ENCODE results near the gene CELF2.

Gene CELF2

GRCh38 chr10:11194859-11195586 is 177.4 kb downstream of the CELF2 start:
- DNase-seq (ENCODE audit: low read depth in 2 of 2), result no peak

GRCh38 chr10:11195623-11196022 is 178.0 kb downstream of the CELF2 start:
- DNase-seq (ENCODE audit: low read depth in 2 of 2), result no peak

GRCh38 chr10:11197266-11197712 is 179.6 kb downstream of the CELF2 start:
- DNase-seq (ENCODE audit: low read depth in 2 of 2), result no peak

- no peak for DNase-seq (ENCODE audit: low read depth in 2 of 2)
These were observed 180.2 kb downstream of the CELF2 start for GRCh38 chr10:11197878-11198277.

GRCh38 chr10:11201911-11202310 is 184.2 kb downstream of the CELF2 start:
- DNase-seq (ENCODE audit: low read depth in 2 of 2), result no peak

GRCh38 chr10:11204351-11204942 is 186.8 kb downstream of the CELF2 start:
- DNase-seq (ENCODE audit: low read depth in 2 of 2), result no peak

- no peak for DNase-seq (ENCODE audit: low read depth in 2 of 2)
These were observed 187.5 kb downstream of the CELF2 start for GRCh38 chr10:11205030-11205772.

- DNase-seq (ENCODE audit: low read depth in 2 of 2), result no peak
These were observed 189.2 kb downstream of the CELF2 start for GRCh38 chr10:11206676-11207559.

- no peak for DNase-seq (ENCODE audit: low read depth in 2 of 2)
These were observed 189.8 kb downstream of the CELF2 start for GRCh38 chr10:11207560-11207844.

GRCh38 chr10:11208243-11208642 is 190.6 kb downstream of the CELF2 start:
- no peak for DNase-seq (ENCODE audit: low read depth in 2 of 2)

- DNase-seq (ENCODE audit: low read depth in 2 of 2), result no peak
These were observed 191.5 kb downstream of the CELF2 start for GRCh38 chr10:11208908-11209829.

GRCh38 chr10:11209830-11210181 is 192.1 kb downstream of the CELF2 start:
- no peak for DNase-seq (ENCODE audit: low read depth in 2 of 2)

- DNase-seq (ENCODE audit: low read depth in 2 of 2), result no peak
These were observed 192.7 kb downstream of the CELF2 start for GRCh38 chr10:11210211-11210922.

GRCh38 chr10:11212288-11213085 is 194.8 kb downstream of the CELF2 start:
- no peak for DNase-seq (ENCODE audit: low read depth in 2 of 2)

- DNase-seq (ENCODE audit: low read depth in 2 of 2), result no peak
These were observed 195.5 kb downstream of the CELF2 start for GRCh38 chr10:11213137-11213536.

GRCh38 chr10:11214407-11214806 is 196.7 kb downstream of the CELF2 start:
- DNase-seq (ENCODE audit: low read depth in 2 of 2), result no peak

- no peak for DNase-seq (ENCODE audit: low read depth in 2 of 2)
These were observed 197.8 kb downstream of the CELF2 start for GRCh38 chr10:11215471-11215870.

GRCh38 chr10:11217521-11217920 is 199.8 kb downstream of the CELF2 start:
- DNase-seq (ENCODE audit: low read depth in 2 of 2), result no peak

GRCh38 chr10:11218395-11218794 is 200.7 kb downstream of the CELF2 start:
- no peak for DNase-seq (ENCODE audit: low read depth in 2 of 2)

- DNase-seq (ENCODE audit: low read depth in 2 of 2), result no peak
These were observed 201.8 kb downstream of the CELF2 start for GRCh38 chr10:11219431-11219830.
